ENCODE data around the gene NGDN. TPM values are rescaled to one million over a fixed set of nuclear protein-coding genes. Genes with fewer than 3 reads are reported as not detected.

The NGDN gene
- total and polyA plus RNA-seq, 2 donors (not counting 3 experiments of a cell fraction or from before 2014, with no cell fraction given): 25.6 to 36.5 TPM

DNA sequence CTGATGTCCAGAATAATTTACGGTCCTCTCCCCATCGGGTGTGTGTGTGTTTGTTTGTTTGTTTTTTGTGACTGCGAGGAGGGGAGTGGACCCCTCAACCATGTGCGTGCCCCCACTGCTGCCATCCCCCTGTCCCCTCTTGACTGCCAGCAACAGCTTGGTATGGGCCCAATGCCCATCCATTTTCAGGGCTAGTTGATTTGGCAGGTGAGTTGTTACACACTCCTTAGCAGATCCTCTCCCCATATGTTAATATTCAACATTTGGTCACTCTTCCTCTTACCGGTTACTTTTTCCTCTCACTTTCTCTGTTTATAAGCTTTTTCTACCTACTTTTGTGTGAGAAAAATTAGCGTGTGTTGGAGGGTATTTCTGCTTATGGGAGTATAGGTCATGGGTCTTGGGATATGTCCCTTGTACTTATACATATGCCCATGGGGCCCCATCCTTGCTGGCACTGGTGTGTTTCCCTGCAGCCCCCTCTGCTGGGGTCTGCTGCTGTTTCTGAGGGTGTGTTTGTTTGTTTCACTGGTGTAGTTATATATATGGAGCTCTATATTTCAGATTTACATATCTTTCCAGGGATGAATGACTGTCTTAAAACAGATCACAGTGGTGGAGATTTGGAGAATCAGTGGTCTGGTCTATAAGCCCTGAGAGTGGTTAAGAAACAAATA is 48.3 kb downstream of the NGDN start:
- DNase-seq (ENCODE audit: low read depth, low spot score) (no peak), FAIRE-seq (no peak)
- dilution Hi-C loops (cut with MboI; ENCODE audit: extremely low pct_ligation_motif_present, low sequenced_read_pairs) (no loop called here), intact Hi-C loops (cut with micrococcal nuclease) (no loop called here)
- Histone ChIP-seq H3K4me1 (ENCODE audit: control insufficient read depth, extremely low read depth, insufficient read depth, low read length) (no peaks in the 10 kb centered on the region), H3K27me3 (ENCODE audit: control insufficient read depth in 2 of 2, insufficient read depth in 2 of 2, low read length in 2 of 2) (no peaks in the 10 kb centered on the region), H4K20me1 (replicated peaks; ENCODE audit: control insufficient read depth, extremely low read depth, insufficient read depth, low read length) (no peaks in the 10 kb centered on the region), H3K9ac (replicated peaks; ENCODE audit: extremely low read depth, insufficient read depth, low read length) (no peak overlapping the region), H3K27ac (ENCODE audit: insufficient read depth, low read depth, low read length) (no peak overlapping the region), H3K4me2 (ENCODE audit: insufficient read depth, low read length) (no peak overlapping the region), H3K9me3 (replicated peaks; ENCODE audit: control insufficient read depth, insufficient read depth, low read length) (no peaks in the 10 kb centered on the region), H3K9me1 (replicated peaks; ENCODE audit: control insufficient read depth, extremely low read depth, insufficient read depth, low read length) (no peaks in the 10 kb centered on the region), H3K79me2 (ENCODE audit: control insufficient read depth, insufficient read depth, low read length) (no peaks in the 10 kb centered on the region), H3K36me3 (ENCODE audit: control insufficient read depth in 2 of 2, extremely low read depth in 1 of 2, insufficient read depth in 2 of 2, low read length in 2 of 2) (no peaks in the 10 kb centered on the region), H3K4me3 (replicated peaks in 1 of 3; ENCODE audit: insufficient read depth in 1 of 3, low read depth in 1 of 3, low read length in 3 of 3) (no peak overlapping the region), H2AFZ (ENCODE audit: low read depth, low read length) (no peak overlapping the region)
- CTCF ChIA-PET: no interaction called here
- POLR2A ChIA-PET: no interaction called here
- no TSS peak for BruUV-seq (replicated peaks)
- TF ChIP-seq POLR2A (IDR thresholded peaks at IDR 0.05; ENCODE audit: low read depth, low read length) (no peak), MYC (IDR thresholded peaks at IDR 0.05; ENCODE audit: low read depth, low read length) (no peak), FOS (IDR thresholded peaks at IDR 0.05; ENCODE audit: borderline replicate concordance, insufficient read depth, low read length) (no peak)
- TF ChIP-seq, protein P1, sequence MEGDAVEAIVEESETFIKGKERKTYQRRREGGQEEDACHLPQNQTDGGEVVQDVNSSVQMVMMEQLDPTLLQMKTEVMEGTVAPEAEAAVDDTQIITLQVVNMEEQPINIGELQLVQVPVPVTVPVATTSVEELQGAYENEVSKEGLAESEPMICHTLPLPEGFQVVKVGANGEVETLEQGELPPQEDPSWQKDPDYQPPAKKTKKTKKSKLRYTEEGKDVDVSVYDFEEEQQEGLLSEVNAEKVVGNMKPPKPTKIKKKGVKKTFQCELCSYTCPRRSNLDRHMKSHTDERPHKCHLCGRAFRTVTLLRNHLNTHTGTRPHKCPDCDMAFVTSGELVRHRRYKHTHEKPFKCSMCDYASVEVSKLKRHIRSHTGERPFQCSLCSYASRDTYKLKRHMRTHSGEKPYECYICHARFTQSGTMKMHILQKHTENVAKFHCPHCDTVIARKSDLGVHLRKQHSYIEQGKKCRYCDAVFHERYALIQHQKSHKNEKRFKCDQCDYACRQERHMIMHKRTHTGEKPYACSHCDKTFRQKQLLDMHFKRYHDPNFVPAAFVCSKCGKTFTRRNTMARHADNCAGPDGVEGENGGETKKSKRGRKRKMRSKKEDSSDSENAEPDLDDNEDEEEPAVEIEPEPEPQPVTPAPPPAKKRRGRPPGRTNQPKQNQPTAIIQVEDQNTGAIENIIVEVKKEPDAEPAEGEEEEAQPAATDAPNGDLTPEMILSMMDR (IDR thresholded peaks at IDR 0.05; ENCODE audit: extremely low read depth in 1 of 2, insufficient read depth in 1 of 2, low read depth in 1 of 2, low read length in 2 of 2): no peak

DNA sequence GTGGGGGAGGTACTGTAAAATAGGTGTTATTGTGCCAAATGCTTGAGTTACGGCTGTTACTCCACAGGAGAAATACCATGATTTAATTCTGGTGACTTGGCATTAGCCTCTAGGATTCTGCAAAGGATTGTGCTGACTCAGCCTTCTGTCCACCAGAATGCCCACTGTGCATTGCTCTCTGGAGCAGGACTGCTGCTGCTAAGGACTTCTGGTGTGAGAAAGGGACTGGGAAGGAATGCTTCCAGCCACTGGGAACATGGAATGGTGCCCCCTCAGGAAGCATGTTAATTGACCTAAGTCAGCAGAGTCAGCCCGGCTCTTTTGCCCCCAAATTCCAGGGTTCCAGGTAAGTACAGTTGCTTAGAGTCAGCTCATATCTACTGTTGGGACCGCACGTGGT is 49.2 kb downstream of the NGDN start:
- no peaks in the 10 kb centered on the region for H3K27me3 ChIP-seq (ENCODE audit: control insufficient read depth in 2 of 2, insufficient read depth in 2 of 2, low read length in 2 of 2)
- H2AFZ ChIP-seq (ENCODE audit: low read depth, low read length): no peak overlapping the region
- no TSS peak for BruUV-seq (replicated peaks)
- H4K20me1 ChIP-seq (replicated peaks; ENCODE audit: control insufficient read depth, extremely low read depth, insufficient read depth, low read length): no peaks in the 10 kb centered on the region
- TF ChIP-seq JUN (IDR thresholded peaks at IDR 0.05; ENCODE audit: borderline replicate concordance, insufficient read depth, insufficient read length, low read depth): no peak
- TF ChIP-seq FOS (IDR thresholded peaks at IDR 0.05; ENCODE audit: borderline replicate concordance, insufficient read depth, low read length): no peak
- TF ChIP-seq, protein P2, sequence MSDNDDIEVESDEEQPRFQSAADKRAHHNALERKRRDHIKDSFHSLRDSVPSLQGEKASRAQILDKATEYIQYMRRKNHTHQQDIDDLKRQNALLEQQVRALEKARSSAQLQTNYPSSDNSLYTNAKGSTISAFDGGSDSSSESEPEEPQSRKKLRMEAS (IDR thresholded peaks at IDR 0.05; ENCODE audit: insufficient read depth, insufficient read length): no peak
- no peak for TF ChIP-seq POLR2A (IDR thresholded peaks at IDR 0.05; ENCODE audit: low read depth, low read length)
- TF ChIP-seq MYC (IDR thresholded peaks at IDR 0.05; ENCODE audit: low read depth, low read length): no peak
- TF ChIP-seq, protein P1 (IDR thresholded peaks at IDR 0.05; ENCODE audit: extremely low read depth in 1 of 2, insufficient read depth in 1 of 2, low read depth in 1 of 2, low read length in 2 of 2): no peak
- no peak for TF ChIP-seq POLR2AphosphoS5 (IDR thresholded peaks at IDR 0.05; ENCODE audit: insufficient read depth, low read depth, low read length)
- TF ChIP-seq EZH2 (IDR thresholded peaks at IDR 0.05; ENCODE audit: borderline replicate concordance, low read depth, low read length, severe bottlenecking): no peak
- TF ChIP-seq GATA2 (IDR thresholded peaks at IDR 0.05; ENCODE audit: insufficient read depth, insufficient read length, low read depth, low read length): no peak
- no peak for FAIRE-seq
- no peak overlapping the region for H3K4me2 ChIP-seq (ENCODE audit: insufficient read depth, low read length)
- no peaks in the 10 kb centered on the region for H3K36me3 ChIP-seq (ENCODE audit: control insufficient read depth in 2 of 2, extremely low read depth in 1 of 2, insufficient read depth in 2 of 2, low read length in 2 of 2)
- no peaks in the 10 kb centered on the region for H3K79me2 ChIP-seq (ENCODE audit: control insufficient read depth, insufficient read depth, low read length)
- ChIA-PET POLR2A (no interaction called here), CTCF (no interaction called here)
- DNase-seq (ENCODE audit: low read depth, low spot score): no peak
- dilution Hi-C loops (cut with MboI; ENCODE audit: extremely low pct_ligation_motif_present, low sequenced_read_pairs) (no loop called here), intact Hi-C loops (cut with micrococcal nuclease) (no loop called here)
- H3K9ac ChIP-seq (replicated peaks; ENCODE audit: extremely low read depth, insufficient read depth, low read length): no peak overlapping the region
- H3K4me1 ChIP-seq (ENCODE audit: control insufficient read depth, extremely low read depth, insufficient read depth, low read length): no peaks in the 10 kb centered on the region
- H3K4me3 ChIP-seq (replicated peaks in 1 of 3; ENCODE audit: insufficient read depth in 1 of 3, low read depth in 1 of 3, low read length in 3 of 3): no peak overlapping the region
- H3K27ac ChIP-seq (ENCODE audit: insufficient read depth, low read depth, low read length): no peak overlapping the region
- no peaks in the 10 kb centered on the region for H3K9me1 ChIP-seq (replicated peaks; ENCODE audit: control insufficient read depth, extremely low read depth, insufficient read depth, low read length)
- H3K9me3 ChIP-seq (replicated peaks; ENCODE audit: control insufficient read depth, insufficient read depth, low read length): no peaks in the 10 kb centered on the region
